K562 (cell line): Measurements from ENCODE around the gene PDCL3. TPM values are rescaled to one million over a fixed set of nuclear protein-coding genes. Genes with fewer than 3 reads are reported as not detected.

ENCODE experiments used
- ATAC-seq: fragments of 200-7000 bp; cut with Tn5 transposase; 3 replicates; pipeline ENCODE4 v1.9.1; 2020; ENCODE audit warnings: moderate library complexity
- BruUV-seq: library from RNA; stranded (reverse); fragments of 400-500 nt; replicated peaks from 2 replicates; lab custom pipeline; 2021; lab: Mats Ljungman, UMichigan
- CTCF ChIA-PET: fragments of 300-600 bp; formaldehyde crosslinking; extraction: SDS; loops from one replicate; lab custom pipeline; 2021; ENCODE audit warnings: low intra/inter-chr PET ratio; lab: Yijun Ruan, JAX
- POLR2A ChIA-PET: fragments of 300-600, 350-650 bp; sonication (Branson Sonifier 250); formaldehyde crosslinking; extraction: SDS; loops from one replicate; lab custom pipeline; 2021; ENCODE audit warnings: antibody characterized with exemption, inconsistent platforms; lab: Yijun Ruan, JAX
- DNase-seq, 4 experiments: peaks; one replicate each; pipeline versions ENCODE4 v3.0.0 to v3.0.0-alpha.2; 2011 to 2018; ENCODE audit warnings: low spot score in 3 of 4, mixed read lengths in 3 of 4; ENCODE audit errors: extremely low read depth in 1 of 4
- FAIRE-seq: peaks from 2 replicates; lab custom pipeline; 2011; peaks lifted over from hg19 to GRCh38; lab: Jason Lieb, UNC
- H2AFZ ChIP-seq: 2 replicates; pipeline ENCODE4 v1.6.0; 2011; ENCODE audit warnings: low read depth, low read length, control low read depth, inconsistent platforms
- H3K27ac ChIP-seq: fragments of 200-600 bp; 3 replicates; pipeline ENCODE4 v1.8.0; 2011; ENCODE audit warnings: low read depth, mild to moderate bottlenecking, control low read depth, inconsistent platforms, low read length, moderate library complexity, mixed read lengths; ENCODE audit errors: extremely low read depth
- H3K27me3 ChIP-seq, 2 experiments: fragments of 300-600 bp in 1 of 2; 2 replicates in 1 of 2; 3 replicates in 1 of 2; pipeline versions ENCODE4 v1.6.0 to v1.8.0; 2011; ENCODE audit warnings: inconsistent platforms in 2 of 2, low read length in 2 of 2, mild to moderate bottlenecking in 1 of 2, mixed read lengths in 1 of 2, moderate library complexity in 1 of 2; ENCODE audit not compliant: control insufficient read depth in 2 of 2, insufficient read depth in 2 of 2
- H3K36me3 ChIP-seq: fragments of 300-600 bp; 3 replicates; pipeline ENCODE4 v1.8.0; 2011; ENCODE audit warnings: mild to moderate bottlenecking, low read length, inconsistent platforms; ENCODE audit not compliant: control insufficient read depth, insufficient read depth
- H3K4me1 ChIP-seq, 2 experiments: fragments of 200-600 bp in 1 of 2; replicated peaks in 1 of 2; 2 replicates in 1 of 2; 3 replicates in 1 of 2; pipeline versions ENCODE4 v1.5.1 to v1.8.0; 2011; ENCODE audit warnings: inconsistent platforms in 2 of 2, low read length in 2 of 2, mild to moderate bottlenecking in 1 of 2, mixed read lengths in 1 of 2, moderate library complexity in 1 of 2; ENCODE audit not compliant: control insufficient read depth in 2 of 2, insufficient read depth in 2 of 2
- H3K4me2 ChIP-seq: 2 replicates; pipeline ENCODE4 v1.6.1; 2011; ENCODE audit warnings: low read length, control low read depth, inconsistent platforms, mixed read lengths; ENCODE audit not compliant: insufficient read depth
- H3K4me3 ChIP-seq: fragments of 200-600 bp; sonication (generic), shearing (Covaris generic); 2 replicates; pipeline ENCODE4 v1.5.1; 2016; ENCODE audit warnings: control low read depth, inconsistent platforms
- H3K79me2 ChIP-seq: fragments of 200-600 bp; 3 replicates; pipeline ENCODE4 v1.8.0; 2011; ENCODE audit warnings: low read length, inconsistent platforms; ENCODE audit not compliant: control insufficient read depth, insufficient read depth
- H3K9ac ChIP-seq, 2 experiments: 2 replicates each; pipeline versions ENCODE4 v1.6.0 to v1.6.1; 2011; ENCODE audit warnings: low read depth in 2 of 2, low read length in 2 of 2, control low read depth in 1 of 2, inconsistent platforms in 1 of 2, mild to moderate bottlenecking in 1 of 2, mixed read lengths in 1 of 2; ENCODE audit not compliant: insufficient read depth in 1 of 2
- H3K9me1 ChIP-seq: one replicate; pipeline ENCODE4 v1.6.0; 2011; ENCODE audit warnings: inconsistent platforms, mild to moderate bottlenecking, low read length, moderate library complexity; ENCODE audit not compliant: control insufficient read depth, insufficient read depth
- H3K9me3 ChIP-seq: replicated peaks from 2 replicates; pipeline ENCODE4 v1.5.1; 2011; ENCODE audit warnings: low read depth, low read length, inconsistent platforms; ENCODE audit not compliant: control insufficient read depth, insufficient read depth
- H4K20me1 ChIP-seq: replicated peaks from 2 replicates; pipeline ENCODE4 v1.6.1; 2011; ENCODE audit warnings: low read length, inconsistent platforms, mixed read lengths; ENCODE audit not compliant: control insufficient read depth, insufficient read depth
- ASH1L ChIP-seq: fragments of 450-650 bp; IDR thresholded peaks from 2 replicates; pipeline ENCODE4 v1.6.1; 2018; ENCODE audit warnings: borderline replicate concordance, mild to moderate bottlenecking, low read depth; ENCODE audit not compliant: partially characterized antibody
- CSDE1 ChIP-seq, 2 experiments: fragments of 450-650 bp; IDR thresholded peaks; 2 replicates each; pipeline ENCODE4 v1.6.1; 2016; ENCODE audit warnings: mild to moderate bottlenecking in 1 of 2
- HDGF ChIP-seq: fragments of 450-650 bp; IDR thresholded peaks from 2 replicates; pipeline ENCODE4 v1.6.1; 2016
- IFI16 ChIP-seq: fragments of 250-450 bp; sonication (Bioruptor Pico); IDR thresholded peaks from 2 replicates; pipeline ENCODE4 v2.1.2; 2022; ENCODE audit warnings: mild to moderate bottlenecking, inconsistent platforms
- NEUROD1 ChIP-seq: fragments of 150-350 bp; IDR thresholded peaks from 2 replicates; pipeline ENCODE4 v1.6.1; 2014; ENCODE audit warnings: borderline replicate concordance, low read length, low read depth; ENCODE audit not compliant: partially characterized antibody
- NR3C1 ChIP-seq: sonication (generic); formaldehyde crosslinking; IDR thresholded peaks from 2 replicates; pipeline ENCODE4 v1.8.1; 2022; ENCODE audit warnings: missing genetic modification reagents
- RFX1 ChIP-seq: fragments of 450-650 bp; IDR thresholded peaks from 2 replicates; pipeline ENCODE4 v1.6.1; 2016; ENCODE audit warnings: mild to moderate bottlenecking, moderate library complexity
- SMARCB1 ChIP-seq: IDR thresholded peaks from 2 replicates; pipeline ENCODE4 v1.6.1; 2011; ENCODE audit warnings: improper control_type of control experiment, low read depth; ENCODE audit not compliant: insufficient read length
- SMC3 ChIP-seq: conservative IDR thresholded peaks from 2 replicates; pipeline ENCODE4 v1.6.1; 2011; ENCODE audit warnings: low read depth, low read length, improper control_type of control experiment; ENCODE audit not compliant: insufficient read depth
- SRSF7 ChIP-seq: fragments of 200-400 bp; formaldehyde crosslinking; optimal IDR thresholded peaks from 2 replicates; pipeline ENCODE3; 2017; ENCODE audit warnings: mild to moderate bottlenecking, low read depth, low read length
- U2AF2 ChIP-seq: fragments of 200-400 bp; formaldehyde crosslinking; optimal IDR thresholded peaks from 2 replicates; pipeline ENCODE3; 2017; ENCODE audit warnings: low read depth, mild to moderate bottlenecking, low read length
- ZNF347 ChIP-seq: fragments of 450-650 bp; formaldehyde crosslinking; IDR thresholded peaks from 2 replicates; pipeline ENCODE4 v1.4.0; 2020; ENCODE audit warnings: low read depth, mild to moderate bottlenecking, moderate library complexity
- WGBS: fragments of 100-300 bp; shearing (Covaris generic); methylation state at CpG from one replicate; pipeline ENCODE4 v1.1.6; 2016; ENCODE audit warnings: low coverage, mixed read lengths; ENCODE audit not compliant: insufficient coverage; ENCODE audit errors: missing lambda C conversion rate; 5-methylcytosine and 5-hydroxymethylcytosine counted together
- in situ Hi-C: fragments of 300-500 bp; cut with MboI; formaldehyde crosslinking; loops from 4 replicates; pipeline ENCODE4 v1.15.0; 2018; ENCODE audit warnings: inconsistent platforms, mixed read lengths
- intact Hi-C: fragments of 100-400 bp; cut with micrococcal nuclease; formaldehyde crosslinking; loops from 2 replicates; pipeline ENCODE4 v1.14.2; 2022
- polyA plus RNA-seq, 8 experiments: library from polyadenylated mRNA; depleted of rRNA in 4 of 8; stranded (reverse) in 5 of 8; unstranded in 3 of 8; fragments of >200 nt; fragmentation: Nextera tagmentation in 2 of 8; fragmentation: Illumina TruSeq in 1 of 8; extraction: Ambion mirVana in 2 of 8; extraction: Trizol in 1 of 8; gene quantifications; 2 replicates each; pipeline versions ENCODE4 v1.2.1 to v1.2.3, GENCODE V29; 2011 to 2014; ENCODE audit warnings: inconsistent platforms in 1 of 8, missing spikeins in 1 of 8
- total RNA-seq, 7 experiments: library from RNA; depleted of rRNA in 6 of 7; stranded (reverse); fragments of >200 nt in 6 of 7; fragmentation: Illumina TruSeq in 2 of 7; extraction: Trizol in 2 of 7; gene quantifications; 2 replicates each; pipeline versions ENCODE4 v1.2.1 to v1.2.3, GENCODE V29; 2011 to 2021; ENCODE audit warnings: low replicate concordance in 1 of 7
- TF ChIP-seq, protein P1 (sequence below), 2 experiments: IDR thresholded peaks; 2 replicates each; pipeline ENCODE4 v1.6.1; 2011; ENCODE audit warnings: borderline replicate concordance in 1 of 2, control low read depth in 1 of 2, low read depth in 1 of 2, low read length in 1 of 2, mild to moderate bottlenecking in 1 of 2, mixed read lengths in 1 of 2, moderate library complexity in 1 of 2; ENCODE audit not compliant: insufficient read depth in 1 of 2, insufficient read length in 1 of 2, poor library complexity in 1 of 2, severe bottlenecking in 1 of 2; ENCODE audit errors: extremely low read depth in 1 of 2

Gene PDCL3
- total and polyA plus RNA-seq, 9 of the 15 experiments (the other 6 are each of a cell fraction or from before 2014, with no cell fraction given): 16.6 to 76.7 (median 26.9) TPM

DNA sequence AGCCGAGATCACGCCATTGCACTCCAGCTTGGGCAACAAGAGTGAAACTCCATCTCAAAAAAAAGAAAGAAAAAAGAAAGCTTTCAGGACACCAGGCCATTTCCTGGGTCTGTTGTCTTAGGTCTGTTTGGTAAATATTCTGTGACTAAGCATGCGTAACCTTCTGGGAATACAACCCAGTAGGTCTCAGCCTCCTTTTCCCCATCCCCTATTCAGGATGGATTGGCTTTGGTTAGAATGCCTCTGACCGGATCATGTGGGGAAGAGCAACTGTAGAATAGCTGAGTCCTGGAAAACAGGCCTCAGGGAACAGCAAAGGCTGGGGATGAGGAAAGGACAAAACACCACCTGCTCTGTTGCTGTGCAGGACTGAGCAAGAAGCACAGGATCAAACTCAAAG lies 1.6 kb upstream of the PDCL3 start:
- Histone ChIP-seq H4K20me1 (no peaks in the 10 kb centered on the region), H3K9ac (peak overlapping the region in 1 of 2 experiments; percentile 97; a peak in 2 of 4 replicates), H3K4me2 (no peak overlapping the region), H3K4me1 (peaks cover 6 to 15% of the 10 kb centered on the region in 2 experiments; a peak in 4 of 5 replicates), H3K36me3 (peaks cover 3% of the 10 kb centered on the region; the same call in 1 of the 3 replicates), H2AFZ (peak overlapping the region; percentile 99), H3K27ac (peak overlapping the region; percentile 33; the same call in 1 of the 3 replicates), H3K9me1 (no peaks in the 10 kb centered on the region), H3K9me3 (no peaks in the 10 kb centered on the region), H3K27me3 (no peaks in the 10 kb centered on the region), H3K4me3 (no peak overlapping the region), H3K79me2 (peaks cover 17% of the 10 kb centered on the region; the same call in 2 of the 3 replicates)
- WGBS: 97% methylated on average over 3 of the region's 4 CpGs
- no peak for FAIRE-seq
- in situ Hi-C loops (no loop called here), intact Hi-C loops (no loop called here)
- ChIA-PET POLR2A (no interaction called here), CTCF (no interaction called here)
- no peak for DNase-seq
- BruUV-seq: no TSS peak
- no peak for ATAC-seq
- TF ChIP-seq ZNF347 (CRISPR knock-in tag) (no peak), HDGF (no peak), RFX1 (no peak), IFI16 (CRISPR knock-in tag) (no peak), ASH1L (no peak), SRSF7 (no peak), U2AF2 (no peak), NEUROD1 (no peak), CSDE1 (IDR thresholded peaks at IDR 0.05) (no peak), NR3C1 (CRISPR knock-in tag) (no peak), SMARCB1 (no peak), SMC3 (no peak)
- TF ChIP-seq, protein P1, sequence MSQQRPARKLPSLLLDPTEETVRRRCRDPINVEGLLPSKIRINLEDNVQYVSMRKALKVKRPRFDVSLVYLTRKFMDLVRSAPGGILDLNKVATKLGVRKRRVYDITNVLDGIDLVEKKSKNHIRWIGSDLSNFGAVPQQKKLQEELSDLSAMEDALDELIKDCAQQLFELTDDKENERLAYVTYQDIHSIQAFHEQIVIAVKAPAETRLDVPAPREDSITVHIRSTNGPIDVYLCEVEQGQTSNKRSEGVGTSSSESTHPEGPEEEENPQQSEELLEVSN (IDR thresholded peaks at IDR 0.05; ENCODE audit: borderline replicate concordance in 1 of 2, extremely low read depth in 1 of 2, insufficient read depth in 1 of 2, insufficient read length in 1 of 2, low read depth in 1 of 2, low read length in 1 of 2, poor library complexity in 1 of 2, severe bottlenecking in 1 of 2): no peak
